ENCODE results near the gene DLEC1.
A peak's percentile ranks its signal among the peaks of the same experiment; 100 is the strongest.

DLEC1 gene

DNA sequence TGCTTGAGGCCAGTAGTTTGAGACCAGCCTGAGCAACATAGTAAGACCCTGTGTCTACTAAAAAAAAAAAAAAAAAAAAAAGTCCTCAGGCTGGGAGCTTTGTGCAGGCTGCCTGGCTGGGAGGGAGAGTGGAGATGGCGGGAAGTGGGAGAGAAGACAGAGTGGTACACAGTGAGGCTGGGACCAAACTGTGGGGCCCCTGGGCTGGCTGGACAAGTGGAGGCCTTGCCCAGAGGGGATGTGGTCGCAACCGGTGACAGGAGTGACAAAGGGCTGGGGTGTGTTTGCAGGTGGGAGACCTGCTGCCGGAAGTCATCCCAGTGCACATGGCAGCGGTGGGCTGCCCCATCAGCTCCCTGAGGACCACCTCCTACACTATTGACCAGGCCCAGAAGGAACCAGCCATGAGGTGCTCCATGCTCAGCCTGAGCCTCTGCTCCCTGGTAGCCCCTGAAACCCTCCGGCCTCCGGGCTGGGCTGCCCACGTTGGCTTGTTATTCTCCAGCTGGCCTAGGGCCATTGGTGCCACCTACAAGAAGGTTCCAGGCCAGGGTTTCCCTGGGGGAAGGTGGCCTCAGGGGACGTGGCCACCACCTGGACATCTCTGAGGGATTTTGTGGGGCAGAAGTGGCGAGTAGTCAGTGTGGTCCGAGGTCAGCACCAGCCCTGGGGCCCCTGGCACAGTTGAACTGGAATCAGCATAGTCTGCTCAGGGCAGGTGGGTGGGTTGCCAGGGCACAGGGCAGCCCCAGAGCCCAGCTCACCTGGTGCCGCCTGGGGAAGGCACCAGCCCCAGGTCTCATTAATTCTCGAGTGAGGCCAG is 75.3 kb downstream of the DLEC1 start:
- no peak for DNase-seq

DNA sequence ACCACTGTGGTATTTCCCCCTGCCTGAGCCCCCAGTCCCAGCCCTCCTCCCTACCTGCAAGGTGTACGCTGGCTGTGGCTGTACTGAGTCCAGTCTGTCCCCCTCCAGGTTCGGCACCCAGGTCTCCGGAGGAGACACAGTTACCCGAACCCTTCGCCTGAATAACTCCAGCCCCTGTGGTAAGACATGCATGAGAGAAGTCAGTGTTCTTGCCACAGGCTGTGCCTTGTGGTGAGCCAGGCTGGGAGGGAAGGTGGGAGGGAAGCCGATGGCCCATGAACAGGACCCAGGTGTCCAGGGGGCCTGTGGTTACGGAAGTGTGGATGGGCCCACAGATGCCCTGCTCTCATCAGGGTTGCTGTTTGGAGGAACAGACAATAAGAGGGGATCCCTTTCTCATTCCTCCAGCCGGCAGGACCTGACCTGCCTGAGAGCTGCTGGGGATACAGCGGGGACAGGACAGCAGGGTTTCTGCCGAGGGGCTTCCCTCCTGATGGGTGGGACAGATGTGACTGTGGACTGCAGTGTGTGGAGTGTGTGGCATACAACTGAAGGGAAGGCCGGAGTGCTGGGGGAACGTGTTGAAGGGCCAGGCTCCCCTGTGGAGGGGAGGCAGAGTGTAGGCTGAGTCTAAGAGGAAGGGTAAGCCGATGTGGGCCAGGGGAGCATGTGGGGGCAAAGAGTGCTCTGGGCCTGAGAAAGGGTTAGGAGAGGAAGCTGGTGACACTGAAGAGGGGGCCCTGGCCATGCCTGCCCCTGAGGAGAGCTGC is 76.1 kb downstream of the DLEC1 start:
- DNase-seq, result no peak

DNA sequence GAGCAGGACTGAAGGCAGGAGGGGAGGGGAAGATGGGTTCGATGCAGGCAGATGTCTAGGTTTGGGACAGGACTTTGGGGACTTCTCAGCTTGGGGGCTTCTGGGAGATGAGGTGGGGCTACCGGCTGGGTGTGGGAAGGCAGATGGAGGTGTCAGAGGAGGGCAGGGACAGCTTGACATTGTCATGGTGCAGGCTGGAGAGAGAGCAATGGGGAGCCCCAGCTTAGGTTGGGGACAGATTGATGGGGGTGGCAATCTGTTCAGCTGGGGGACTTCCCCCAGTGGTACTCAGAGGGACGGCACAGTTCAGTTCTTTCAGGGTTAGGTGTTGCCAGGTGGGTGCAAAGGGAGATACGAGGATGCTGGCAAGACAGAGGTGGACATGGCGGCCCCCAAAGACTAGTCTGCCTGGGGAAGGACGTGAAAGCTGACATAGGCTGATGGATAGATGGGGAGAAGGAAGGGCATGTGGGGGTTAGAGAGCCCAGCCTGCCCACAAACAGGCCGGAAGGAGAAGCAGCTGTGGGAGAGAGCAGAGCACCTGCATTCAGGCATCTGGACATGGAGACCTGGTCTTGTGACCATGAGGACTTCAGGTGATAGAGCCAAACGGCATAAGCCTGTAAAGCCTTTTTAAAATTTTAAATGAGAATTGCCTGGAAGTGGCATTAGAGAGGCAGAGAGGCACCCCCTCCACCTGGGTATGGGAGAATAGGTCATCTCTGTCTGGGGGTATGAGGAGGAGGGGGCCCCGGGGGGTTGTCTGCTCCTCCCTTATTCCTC is 76.8 kb downstream of the DLEC1 start:
- DNase-seq, result no peak

DNA sequence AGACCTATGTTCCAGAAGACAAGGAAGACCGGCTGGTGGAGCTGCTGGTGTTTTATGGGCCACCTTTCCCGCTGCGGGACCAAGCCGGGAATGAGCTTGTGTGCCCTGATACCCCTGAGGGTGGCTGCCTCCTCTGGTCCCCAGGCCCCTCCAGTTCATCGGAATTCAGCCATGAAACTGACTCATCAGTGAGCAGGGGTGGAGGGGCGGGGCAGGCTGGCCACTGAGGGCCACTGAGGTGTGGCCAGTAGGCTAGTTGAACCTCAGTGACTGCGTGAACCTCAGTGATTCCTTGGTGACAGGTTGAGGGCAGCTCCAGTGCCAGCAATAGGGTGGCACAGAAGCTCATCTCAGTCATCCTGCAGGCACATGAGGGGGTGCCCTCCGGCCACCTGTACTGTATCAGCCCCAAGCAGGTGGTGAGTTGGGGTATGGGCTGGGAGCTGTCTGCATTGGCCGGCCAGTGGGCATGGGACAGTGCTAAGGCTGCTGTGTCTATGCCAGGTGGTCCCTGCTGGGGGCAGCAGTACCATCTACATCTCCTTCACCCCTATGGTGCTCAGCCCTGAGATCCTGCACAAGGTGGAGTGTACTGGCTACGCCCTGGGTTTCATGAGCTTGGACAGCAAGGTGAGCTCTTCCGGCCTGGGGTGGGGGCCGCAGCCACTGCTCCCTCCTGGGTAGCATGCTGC is 77.6 kb downstream of the DLEC1 start:
- DNase-seq, result no peak

DNA sequence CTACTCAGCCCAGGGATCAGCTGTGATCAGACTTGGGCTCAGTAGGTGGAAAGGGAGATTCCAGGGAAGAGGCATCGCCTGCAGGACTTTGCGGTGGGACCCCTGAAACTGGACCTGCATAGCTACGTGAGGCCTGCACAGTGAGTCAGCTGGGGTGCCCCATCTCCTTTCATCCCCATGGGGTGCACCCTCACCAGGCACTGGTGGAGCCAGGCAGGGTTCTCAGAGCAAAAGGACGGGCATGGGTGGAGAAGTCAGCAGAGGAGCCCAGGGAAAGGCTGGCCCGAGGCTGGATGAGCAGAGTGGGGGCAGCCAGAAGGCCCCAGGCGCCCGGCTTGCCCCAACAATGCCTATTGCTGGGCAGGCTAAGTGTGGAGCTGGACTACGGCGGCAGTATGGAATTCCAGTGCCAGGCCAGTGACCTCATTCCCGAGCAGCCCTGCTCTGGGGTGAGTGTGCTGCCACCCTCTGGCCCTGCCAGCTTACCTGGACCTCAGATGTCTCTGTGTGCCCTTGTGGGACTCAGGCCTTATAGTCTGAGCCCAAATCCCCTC is 78.2 kb downstream of the DLEC1 start:
- DNase-seq, result no peak

DNA sequence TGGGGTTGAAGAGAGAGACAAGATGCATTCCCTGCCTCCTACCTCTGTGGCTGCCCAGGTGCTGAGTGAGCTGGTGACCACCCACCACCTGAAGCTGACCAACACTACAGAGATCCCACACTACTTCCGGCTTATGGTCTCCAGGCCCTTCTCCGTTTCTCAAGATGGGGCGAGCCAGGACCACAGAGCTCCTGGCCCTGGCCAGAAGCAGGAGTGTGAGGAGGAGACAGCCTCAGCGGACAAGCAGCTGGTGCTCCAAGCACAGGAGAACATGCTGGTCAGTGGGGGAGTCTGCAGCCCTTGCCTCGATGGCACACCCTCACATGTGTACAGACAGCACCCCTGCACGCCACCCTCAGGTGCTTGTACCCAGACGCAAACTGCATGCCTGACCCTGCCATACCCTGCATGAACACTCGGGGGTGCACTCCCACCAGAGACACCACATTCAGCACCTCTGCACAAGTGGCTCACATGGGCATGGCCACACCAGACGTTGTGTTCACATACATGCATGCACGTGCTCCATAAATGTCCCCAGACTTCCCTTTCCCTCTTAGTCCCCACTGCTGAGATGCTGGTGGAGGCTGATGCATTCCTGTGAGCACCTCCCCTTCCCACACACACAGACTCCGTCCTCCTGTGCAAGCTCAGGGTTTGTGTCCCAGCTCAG is 78.9 kb downstream of the DLEC1 start:
- DNase-seq, result peak; percentile 0

DNA sequence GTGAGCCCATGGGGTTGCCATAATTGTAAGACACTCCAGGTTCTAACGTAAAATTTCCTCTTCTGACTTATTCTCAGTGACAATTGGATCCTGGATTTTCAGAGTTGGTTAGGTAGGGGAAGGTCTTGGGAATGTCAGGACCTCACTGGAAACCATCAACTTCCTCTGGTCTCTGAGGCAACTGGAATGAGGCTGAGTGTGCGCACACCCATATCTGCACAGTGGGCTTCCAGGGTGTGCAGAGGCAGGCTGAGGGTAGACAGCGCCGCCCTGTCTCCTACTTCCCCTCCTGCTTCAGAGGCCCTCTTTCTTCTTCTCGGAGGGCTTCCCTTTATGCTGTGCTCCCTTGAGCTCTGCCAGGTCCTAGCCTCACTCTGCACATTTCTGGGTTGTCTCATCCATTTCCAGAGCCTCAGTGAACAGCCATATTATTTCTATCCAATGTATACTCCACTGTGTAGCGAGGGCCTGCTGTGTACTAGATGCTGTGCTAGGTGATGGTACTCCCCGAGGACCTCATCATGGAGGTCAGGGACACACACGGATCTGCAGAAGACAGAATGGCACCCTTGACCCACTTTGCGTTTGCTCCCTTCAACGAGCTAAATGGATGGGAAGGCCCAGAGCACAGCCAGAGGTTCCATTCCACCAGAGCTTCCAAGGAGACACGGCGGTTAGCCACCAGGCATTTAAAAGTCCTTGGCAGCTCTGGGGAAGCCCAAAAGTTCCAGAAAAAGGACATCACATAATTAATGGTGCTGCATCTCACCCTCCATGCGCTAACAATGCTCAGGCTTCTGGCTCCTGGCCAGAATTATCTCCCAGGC is 79.6 kb downstream of the DLEC1 start:
- DNase-seq, result no peak

DNA sequence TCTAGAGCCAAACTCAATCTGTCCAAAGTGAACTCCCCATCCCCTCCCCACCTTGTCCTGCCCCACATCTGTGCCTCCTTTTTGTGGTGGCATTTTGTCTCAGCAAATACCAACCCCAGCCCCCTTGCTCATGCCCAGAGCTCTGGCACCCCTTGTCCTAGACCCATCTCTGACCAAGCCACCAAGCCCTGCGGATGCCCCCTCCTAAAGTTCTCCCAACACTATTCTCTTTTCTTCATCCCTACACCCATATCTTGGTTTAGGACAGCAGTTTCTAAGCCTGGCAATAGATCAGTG is 80.2 kb downstream of the DLEC1 start:
- no peak for DNase-seq

DNA sequence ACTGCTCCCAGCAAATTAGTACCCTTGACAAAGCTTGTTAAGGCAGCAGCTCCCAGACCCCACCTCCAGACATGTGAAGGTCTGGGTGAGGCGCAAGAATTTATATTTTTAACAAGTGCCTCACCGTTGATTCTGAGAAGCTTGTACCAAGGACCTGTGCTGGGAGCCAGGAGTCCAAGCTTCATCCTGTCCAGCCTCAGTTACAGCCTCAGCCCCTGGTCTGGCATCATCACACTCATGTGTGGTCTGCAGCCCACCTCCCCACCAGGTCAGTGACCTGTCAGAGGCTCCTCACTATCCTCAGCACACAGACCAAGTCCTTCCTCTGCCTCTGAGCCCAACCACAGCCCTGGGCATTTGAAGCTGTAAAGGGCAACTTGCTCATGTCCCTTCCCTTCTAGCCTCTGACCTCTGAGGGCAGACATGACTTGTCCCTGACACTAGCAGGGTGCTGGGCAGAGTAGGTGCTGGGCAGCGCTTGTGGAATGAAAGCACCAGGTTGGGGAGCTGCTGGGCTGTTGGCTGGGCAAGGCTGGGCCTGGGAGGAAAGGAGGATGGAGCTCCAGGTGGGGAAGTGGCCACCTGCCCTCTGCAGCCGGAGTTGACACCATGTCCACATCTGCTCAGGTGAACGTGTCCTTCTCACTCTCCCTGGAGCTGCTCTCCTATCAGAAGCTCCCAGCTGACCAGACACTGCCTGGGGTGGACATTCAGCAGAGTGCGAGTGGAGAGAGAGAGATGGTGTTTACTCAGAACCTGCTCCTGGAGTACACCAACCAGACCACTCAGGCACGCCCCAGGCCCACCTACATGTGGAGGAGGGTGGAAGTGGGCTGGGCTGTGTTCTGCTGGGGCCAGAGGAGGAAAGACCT is 81.0 kb downstream of the DLEC1 start:
- DNase-seq, result no peak

DNA sequence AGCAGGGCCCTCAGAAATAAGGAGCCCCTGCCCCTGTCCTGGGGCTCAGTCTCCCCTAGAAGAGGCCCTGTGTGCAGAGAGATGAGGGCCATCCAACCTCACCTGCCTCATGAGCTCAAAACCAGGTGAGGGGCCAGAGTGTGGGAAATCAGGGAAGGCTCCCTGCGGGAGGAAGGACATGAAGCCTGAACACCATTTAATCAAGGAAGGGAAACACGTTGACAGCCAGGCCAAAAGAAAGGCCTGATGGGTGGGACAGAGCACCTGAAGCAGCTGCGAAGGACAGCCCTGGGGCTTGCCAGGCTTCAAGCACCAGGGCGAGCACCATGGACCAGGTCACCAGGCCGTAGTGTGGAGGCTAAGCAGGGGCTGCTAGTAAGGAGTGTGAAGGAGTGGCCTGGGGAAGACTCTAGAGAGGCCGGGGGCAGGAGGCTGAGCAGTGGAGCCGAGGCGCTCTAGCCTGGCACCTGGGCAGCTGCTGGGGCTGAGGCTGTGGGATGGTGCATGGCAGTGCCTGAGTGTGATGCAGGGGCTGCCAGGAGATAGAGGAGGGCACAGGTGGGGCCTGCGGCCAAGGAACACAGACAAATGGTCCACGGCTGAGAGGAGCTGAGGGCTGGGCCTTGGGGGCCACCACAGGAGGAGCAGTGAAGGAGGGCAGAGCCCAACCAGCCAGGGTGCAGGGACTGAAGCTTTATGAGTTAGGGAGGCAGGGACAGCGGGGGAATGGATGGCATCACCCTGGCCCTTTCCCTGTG is 81.9 kb downstream of the DLEC1 start:
- DNase-seq, result no peak

DNA sequence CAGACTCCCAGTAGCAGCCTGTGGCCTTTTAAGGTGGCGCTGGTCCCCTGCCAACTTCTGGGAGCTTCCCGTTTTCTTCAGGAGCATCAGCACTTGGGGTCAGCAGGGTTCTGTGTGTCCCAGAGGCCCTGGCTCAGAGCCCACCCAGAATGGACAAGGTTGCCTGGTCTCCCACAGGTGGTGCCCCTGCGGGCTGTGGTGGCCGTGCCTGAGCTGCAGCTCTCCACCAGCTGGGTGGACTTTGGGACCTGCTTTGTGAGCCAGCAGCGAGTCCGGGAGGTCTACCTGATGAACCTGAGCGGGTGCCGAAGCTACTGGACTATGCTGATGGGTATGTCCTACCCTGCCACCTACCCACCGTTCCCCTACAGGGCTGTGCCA is 82.4 kb downstream of the DLEC1 start:
- no peak for DNase-seq

DNA sequence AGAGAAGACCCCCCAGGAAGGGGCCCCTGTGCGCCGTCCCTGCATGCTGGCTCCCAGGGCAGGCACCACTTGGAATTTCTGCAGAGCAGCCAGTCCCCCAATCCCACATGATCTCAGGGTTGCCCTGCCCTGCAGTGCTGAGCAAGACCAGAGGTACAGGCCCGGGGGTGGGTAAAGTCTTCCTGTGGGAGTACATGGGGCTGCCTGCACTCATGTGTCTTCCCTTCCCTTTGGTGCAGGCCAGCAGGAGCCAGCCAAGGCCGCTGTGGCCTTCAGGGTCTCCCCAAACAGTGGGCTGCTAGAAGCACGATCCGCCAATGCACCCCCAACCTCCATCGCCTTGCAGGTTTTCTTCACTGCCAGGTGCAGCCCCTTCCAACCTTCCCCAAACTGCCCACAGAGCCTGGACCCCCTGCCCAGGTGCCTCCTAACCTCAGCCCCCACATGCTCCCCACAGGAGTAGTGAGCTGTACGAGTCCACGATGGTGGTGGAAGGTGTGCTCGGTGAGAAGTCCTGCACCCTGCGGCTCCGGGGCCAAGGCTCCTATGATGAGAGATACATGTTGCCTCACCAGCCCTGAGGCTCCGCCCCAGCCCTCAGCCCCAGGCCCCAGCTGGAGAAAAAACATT is 82.9 kb downstream of the DLEC1 start:
- no peak for DNase-seq

DNA sequence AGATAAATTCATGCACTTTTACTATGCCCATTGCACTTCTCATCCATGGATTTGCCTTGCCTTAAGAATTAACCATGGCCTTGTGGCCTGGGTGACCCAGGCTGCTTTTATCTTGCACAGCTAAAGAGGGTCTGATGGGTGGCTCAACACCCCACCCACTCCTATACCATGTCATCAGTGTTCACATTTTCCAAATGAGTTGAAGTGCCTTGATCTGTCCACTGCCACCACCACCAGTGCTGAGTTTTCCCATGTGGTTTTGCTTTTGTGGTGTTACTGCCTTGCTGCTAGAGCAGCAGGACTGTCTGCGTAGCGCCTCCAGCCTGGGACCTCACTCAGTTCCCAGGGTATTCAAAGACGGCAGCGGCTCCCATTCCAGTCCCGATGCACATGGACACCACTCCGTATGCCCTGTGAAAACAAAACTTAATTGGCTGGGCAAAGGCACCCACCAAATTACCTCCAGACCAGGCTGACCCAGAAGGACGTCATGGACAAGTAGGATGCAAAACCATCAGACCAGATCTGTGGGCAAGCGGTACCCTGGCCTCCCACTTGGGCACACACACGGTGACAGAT is 83.8 kb downstream of the DLEC1 start:
- no peak for DNase-seq

DNA sequence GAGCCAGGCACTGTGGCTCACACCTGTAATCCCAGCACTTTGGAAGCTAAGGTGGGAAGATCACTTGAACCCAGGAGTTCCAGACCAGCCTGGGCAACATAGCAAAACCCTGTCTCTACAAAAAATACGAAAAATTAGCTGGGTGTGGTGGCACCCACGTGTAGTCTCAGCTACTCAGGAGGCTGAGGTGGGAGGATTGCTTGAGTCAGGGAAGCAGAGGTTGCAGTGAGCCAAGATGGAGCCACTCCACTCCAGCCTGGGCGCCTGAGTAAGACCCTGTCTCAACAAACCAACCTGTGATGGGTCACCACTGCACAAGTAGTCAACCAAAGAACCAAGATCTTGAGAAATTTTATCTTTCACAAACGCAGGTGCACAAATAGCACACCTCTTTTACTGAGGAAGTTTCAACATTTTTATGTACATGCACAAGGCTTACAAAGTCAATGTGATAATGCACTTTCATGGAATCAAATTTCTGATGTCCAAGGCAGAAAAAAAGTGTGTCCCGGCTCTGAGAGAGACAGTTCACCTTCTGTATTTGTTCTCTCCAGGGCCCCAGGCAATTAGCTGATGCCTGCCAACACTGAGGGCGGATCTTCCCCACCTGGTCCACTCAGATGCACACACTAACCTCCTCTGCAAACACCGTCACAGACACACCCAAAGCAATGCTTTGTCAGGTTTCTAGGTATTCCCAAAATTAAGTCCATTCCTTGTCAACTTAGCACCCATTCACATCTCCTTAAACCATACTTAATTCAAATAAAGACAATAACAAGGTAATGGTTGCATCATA is 85.5 kb downstream of the DLEC1 start:
- no peak for DNase-seq

DNA sequence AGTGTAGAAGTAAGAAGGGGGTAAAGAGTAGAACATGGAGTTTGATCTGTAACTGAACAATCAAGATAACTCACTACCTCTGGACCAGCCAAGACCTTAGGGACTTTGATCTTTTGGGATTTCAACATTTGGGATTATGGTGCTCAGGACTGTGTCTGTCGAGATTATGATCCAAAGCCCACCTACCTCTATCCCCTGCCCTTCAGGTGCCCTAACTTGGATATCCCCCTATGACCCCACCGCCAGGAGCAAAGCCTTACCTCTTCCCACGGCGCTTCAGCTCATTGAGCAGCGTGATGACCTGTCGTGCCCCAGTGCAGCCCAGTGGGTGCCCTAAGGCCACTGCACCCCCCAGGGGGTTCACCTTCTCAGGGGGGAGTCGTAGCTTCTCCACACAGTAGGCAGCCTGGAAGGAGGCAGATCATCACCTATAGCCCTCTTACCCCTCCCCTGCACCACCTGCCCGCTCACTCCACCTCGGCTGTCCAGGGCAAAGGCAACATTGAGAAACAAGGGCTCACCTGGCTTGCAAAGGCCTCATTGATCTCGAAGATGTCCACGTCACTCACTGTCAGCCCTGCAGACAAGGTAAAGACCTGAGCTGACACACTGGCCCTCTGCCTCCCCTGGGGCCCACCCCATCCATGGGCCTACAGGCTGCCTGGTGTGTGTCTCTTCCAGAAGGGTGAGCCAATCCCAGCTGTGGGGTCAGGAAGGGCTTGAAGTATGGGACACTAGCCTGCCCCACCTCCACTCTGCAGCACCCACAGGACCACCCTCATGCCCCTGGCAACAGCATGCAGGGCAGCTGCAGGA is 86.5 kb downstream of the DLEC1 start:
- DNase-seq, result no peak

DNA sequence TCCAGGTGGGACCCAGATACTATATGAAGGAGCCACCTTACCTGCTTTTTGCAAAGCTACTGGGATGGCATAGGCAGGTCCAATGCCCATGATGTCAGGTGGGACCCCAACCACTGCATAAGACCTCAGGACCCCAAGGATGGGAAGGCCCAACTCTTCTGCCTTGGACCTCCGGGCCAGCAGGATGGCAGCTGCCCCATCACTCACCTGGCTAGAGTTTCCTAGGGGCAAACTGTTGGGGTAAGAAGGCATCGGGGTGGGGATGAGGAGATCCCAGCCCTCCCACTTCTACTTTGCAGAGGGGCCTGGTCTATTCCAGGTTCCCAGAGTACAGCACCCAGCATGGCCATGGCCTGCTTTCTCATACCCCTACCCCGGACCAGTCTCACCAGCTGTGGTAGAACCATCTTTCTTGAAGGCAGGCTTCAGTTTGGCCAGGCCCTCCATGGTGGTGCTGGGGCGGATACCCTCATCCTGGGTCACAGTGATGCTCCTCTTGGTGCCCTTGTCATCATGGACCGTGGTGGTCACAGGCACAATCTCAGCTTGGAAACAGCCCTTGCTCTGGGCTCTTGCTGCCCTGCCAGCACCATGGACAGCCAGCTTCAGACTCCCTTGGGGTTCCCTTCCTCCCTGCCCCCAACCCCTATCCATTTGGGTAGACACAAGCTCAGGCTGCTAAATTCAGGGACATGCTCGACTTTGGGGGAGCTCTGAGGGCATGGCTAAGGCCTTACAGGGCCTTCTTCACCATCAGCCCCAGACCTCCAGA is 87.3 kb downstream of the DLEC1 start:
- no peak for DNase-seq
